Stimulated activated CD4-positive, alpha-beta T cell treated with anti-CD3 and anti-CD28 coated beads, Interleukin-15, amount 100 ng/mL, for 1 hour (primary cell): ENCODE measurements around the gene KLHL22.
"Not testable (repeated sequence)": the region's sequence is repeated elsewhere in the genome, so short reads cannot be mapped to it uniquely, and the experiment has no call there.

Experiments
- DNase-seq, 2 donors: peaks; one replicate each; pipeline ENCODE4 v3.0.0-alpha.2; 2020; ENCODE audit warnings: low read depth in 1 of 2, low spot score in 1 of 2

Gene KLHL22, protein sequence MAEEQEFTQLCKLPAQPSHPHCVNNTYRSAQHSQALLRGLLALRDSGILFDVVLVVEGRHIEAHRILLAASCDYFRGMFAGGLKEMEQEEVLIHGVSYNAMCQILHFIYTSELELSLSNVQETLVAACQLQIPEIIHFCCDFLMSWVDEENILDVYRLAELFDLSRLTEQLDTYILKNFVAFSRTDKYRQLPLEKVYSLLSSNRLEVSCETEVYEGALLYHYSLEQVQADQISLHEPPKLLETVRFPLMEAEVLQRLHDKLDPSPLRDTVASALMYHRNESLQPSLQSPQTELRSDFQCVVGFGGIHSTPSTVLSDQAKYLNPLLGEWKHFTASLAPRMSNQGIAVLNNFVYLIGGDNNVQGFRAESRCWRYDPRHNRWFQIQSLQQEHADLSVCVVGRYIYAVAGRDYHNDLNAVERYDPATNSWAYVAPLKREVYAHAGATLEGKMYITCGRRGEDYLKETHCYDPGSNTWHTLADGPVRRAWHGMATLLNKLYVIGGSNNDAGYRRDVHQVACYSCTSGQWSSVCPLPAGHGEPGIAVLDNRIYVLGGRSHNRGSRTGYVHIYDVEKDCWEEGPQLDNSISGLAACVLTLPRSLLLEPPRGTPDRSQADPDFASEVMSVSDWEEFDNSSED

DNA sequence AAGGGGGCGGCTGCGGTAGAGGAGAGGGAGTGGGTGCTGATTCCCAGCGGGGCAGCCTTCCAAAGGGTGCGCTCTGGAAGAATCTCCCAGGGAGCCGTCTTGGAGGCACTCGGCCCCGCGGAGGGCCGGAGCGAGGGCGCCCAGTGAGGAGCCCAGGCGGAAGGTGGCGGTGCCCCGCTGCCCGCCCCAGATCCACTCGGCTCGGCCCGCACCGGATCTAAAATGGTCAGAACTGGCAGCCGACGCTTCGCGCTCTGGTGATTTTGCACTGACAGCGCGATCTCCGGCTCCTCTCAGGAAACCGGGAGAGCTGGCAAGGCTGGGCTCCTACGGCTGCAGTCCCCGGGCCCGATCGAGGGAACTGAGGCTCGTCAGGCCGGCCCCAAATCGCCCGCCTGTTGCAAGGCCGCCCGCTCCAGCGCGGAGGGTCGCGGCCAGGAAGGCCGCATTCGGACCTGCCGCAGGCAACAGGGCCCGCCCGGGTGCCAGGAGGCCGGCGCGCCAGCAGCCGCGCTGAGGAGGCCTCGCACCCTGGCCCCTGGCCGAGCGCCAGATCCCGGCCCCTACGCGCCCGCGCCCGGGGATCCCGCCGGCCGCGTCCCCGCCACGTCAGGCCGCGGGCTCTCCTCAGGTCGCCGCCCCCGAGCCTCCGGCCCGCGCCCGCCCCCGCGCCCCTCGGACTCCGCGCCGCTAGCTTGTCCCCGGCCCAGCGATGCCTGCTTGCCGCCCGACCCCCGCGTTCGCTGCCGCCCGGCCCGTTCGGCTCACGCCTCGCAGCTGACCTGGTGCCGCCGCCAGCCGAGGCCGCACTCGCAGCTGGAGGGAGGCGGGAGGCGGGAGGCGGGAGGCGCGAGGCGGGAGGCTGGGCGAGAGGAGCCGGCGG lies at the start of gene KLHL22:
TSS of gene KLHL22 (minus strand) at position 818 of the 883 bp plus-strand sequence. CDS start 6,584 bp downstream, outside the sequence.
- no peak for DNase-seq

DNA sequence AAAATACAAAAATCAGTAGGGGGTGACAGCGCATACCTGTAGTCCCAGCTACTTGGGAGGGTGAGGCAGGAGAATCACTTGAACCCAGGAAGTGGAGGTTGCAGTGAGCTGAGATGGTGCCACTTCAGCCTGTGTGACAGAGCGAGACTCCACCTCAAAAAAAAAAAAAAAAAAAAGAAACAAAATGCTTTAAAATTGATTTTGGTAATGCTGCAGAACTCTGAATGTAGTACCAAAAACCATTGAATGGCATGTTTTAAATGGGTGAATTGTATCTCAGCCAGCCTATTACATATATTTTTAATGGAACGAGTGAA lies 49.7 kb upstream of the KLHL22 start:
- not testable (repeated sequence) for DNase-seq

DNA sequence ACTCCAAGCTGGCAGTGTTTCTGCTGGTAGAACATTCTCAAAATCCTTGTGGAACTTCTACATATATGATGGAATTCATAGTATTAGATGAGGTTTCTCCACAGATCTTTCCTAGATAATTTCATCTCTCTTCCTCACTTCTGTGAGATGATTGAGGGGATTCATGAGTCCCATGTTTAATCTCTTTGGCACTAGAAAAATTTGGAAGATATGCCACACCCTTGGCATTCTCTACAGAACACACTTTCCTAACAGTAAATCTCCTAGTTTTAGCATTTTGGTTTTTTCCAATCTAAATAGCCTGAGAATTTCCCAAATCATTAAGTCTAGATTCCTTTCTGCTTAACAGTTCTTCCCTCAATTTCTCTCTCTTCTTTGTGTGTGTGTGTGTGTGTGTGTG lies 47.1 kb upstream of the KLHL22 start:
- DNase-seq = no peak

DNA sequence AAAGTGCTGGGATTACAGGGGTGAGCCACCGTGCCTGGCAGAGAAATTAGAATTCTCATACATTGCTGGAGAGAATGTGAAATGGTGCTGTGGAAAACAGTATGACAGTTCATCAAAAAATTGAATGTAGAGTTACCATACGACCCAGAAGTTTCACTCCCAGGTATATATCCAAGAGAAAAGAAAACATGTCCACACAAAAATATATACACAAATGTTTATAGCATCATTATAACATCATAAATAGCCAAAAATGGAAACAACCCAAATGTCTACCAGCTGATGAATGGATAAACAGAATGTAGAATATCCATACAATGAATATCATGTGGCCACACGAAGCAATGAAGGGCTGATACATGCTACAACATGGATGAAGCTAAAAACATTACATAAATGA lies 46.5 kb upstream of the KLHL22 start:
- DNase-seq = no peak

DNA sequence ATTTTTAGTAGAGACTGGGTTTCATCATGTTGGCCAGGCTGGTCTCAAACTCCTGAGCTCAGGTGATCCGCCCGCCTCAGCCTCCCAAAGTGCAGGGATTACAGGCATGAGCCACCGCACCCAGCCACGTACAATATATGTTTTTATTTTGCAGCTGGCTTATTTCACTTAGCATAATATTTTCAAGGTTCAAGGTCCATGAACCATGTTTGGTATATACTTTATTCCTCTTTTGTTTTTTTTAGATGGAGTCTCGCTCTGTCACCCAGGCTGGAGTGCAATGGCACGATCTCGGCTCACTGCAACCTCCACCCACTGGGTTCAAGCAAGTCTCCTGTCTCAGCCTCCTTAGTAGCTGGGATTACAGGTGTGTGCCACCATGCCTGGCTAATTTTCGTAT lies 43.3 kb upstream of the KLHL22 start:
- DNase-seq = not testable (repeated sequence)

DNA sequence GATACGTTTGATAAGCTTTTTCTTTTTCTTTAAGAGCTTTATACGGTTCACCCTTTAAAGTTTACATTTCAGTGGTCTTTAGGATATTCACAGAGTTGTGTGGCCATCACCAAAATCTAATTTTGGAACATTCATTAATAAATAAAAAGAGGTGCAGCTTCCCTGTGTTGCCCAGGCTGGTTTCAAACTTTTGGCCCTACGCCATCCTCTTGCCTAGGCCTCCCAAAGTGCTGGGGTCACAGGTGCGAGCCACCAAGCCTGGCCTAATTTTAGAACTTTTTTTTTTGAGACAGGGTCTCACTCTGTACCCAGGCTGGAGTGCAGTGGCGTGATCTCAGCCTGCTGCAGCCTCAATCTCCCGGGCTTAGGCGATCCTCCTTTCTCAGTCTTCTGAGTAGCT lies 42.4 kb upstream of the KLHL22 start:
- no peak for DNase-seq

DNA sequence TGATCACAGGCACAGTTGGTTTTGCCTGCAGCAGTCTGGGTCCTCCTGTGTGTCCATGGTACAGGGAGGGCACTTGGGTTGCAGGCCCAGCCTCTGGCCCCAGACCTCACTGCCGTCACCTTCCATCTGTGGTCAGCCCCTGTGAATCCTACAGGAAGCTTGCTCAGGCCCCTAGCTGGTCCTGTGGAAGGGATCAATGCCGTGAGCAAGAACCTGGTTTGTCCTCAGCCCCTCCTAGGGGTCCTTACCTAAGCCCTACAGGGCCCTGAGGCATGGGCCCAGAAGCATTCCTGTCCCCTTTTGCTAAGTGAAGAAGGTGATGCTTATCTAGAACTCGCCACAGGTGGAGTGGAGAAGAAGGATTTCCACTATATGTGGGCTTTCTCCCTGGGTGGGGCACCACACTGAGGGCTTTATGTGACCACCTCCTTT lies 41.7 kb upstream of the KLHL22 start:
- no peak for DNase-seq

DNA sequence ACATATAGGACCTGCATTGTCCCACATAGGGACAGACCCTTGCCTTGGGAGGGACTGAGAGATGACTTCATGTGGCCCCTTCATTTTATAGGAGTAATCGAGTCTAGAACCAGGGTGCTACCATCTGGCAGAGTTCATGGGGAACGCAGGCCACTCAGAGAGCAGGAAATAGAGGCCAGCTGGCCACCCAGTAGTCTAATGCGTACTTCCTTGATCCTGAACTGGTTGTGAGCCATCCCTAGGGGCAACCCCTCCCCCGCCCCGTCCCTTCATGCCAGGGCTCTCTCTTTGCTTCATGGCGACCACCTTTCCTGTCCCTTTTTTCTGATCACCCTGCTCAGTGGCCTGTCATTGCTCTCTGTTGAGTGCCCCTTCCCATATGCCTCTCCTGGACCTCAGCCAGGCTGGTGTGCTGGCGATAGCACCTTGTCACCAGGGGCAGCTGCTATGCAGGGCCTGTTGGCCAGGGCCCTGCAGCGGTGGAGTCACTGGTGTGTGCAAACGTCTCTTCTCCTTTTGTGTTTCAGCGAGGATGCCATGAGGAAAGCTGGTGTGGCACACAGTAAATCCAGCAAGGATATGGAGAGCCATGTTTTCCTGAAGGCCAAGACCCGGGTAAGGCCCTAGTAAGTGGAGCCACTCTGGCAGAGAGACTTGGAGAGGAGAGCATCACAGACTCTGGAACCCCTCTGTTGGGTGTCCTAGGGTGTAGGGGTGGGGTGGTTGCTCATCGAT lies 41.2 kb upstream of the KLHL22 start:
- DNase-seq = no peak

DNA sequence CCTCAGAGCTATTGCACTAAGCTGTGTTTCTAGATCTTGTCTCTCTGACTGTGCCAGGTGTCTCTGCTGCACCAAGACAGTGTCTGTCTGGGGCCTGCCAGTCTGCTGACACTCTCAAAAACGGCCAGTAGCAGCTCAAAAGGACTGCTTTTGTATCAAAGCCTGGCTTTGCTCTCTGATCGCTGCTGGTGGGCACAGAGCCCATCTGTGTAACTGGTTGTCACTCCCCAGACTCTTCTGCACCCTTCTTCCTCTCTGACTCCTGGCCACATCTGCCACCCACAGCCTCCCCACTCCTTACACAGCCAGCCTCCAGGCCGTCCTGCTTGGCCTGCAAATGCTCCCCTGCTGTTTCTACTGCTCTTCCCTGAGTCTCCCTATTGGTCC lies 38.3 kb upstream of the KLHL22 start:
- DNase-seq = no peak

DNA sequence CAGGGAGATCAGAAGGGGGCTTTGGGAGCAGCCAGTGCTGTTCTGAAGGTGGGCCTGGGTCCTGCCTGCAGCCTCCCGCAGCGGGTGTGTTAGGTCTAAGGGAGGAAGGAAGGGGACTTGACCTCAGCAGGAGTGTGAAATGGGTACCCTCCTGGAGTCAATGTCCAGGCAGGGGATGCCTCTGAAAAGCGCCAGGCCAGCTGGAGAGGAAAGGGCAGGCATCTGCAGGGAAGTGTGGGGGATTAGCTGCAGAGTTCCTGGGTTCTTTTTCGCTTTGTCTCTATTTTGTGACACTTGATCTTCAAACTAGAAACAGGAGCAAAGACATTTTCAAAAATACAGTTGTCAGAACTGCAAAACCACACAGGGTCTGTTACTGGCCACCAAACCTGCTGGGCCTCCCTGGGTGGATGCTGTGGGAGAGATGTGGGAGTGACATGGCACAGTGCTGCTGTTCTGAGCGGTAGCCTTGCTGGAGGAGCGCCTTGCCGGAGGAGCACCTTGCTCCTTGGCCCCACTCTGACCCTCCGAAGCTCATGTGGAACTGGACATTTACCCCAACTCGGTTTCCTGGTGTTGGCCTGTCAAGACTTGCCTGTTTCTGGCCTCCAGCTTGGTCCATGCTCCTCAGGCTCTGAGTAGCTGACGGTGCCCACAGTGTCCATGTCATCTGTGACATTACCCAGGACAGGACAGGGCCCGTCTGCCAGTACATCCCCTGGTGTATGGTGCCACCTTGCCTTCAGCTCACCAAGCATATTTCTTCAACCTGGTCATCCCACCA lies 37.7 kb upstream of the KLHL22 start:
- no peak for DNase-seq

DNA sequence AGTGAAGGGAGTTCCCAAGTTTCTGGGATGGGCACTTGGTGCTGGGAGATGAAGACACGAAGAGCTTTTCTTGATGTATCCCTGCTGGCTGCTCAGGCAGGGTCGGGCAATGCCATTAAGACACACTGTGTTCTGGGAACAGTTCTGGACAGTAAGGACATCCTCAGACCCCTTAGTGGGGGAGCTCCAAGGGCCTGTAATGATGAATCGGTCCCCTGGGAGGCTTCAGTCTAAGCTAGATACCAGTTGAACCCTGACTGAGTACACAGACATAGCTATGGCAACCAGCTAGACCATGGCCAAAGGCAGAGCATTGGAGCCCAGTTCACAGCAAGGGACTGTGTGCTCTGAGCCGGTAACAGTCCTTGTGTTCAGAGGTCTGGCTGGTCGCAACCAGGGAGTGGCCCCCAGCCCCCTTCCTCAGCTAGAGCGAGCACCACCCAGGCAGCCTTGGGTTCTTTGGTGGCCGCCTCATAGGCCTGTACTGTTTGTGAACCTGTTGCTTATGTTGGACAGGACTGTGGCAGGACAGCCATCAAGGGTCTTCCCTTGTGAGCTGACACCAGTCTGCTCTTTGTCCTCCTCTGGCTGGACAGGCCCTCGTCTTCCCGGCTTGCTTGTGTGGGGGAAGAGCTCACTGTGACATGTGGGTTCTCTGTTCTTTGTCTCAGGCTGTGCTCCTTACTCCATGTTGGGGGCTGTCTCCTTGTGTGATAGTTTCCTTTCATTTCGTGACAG lies 36.8 kb upstream of the KLHL22 start:
- DNase-seq = no peak

DNA sequence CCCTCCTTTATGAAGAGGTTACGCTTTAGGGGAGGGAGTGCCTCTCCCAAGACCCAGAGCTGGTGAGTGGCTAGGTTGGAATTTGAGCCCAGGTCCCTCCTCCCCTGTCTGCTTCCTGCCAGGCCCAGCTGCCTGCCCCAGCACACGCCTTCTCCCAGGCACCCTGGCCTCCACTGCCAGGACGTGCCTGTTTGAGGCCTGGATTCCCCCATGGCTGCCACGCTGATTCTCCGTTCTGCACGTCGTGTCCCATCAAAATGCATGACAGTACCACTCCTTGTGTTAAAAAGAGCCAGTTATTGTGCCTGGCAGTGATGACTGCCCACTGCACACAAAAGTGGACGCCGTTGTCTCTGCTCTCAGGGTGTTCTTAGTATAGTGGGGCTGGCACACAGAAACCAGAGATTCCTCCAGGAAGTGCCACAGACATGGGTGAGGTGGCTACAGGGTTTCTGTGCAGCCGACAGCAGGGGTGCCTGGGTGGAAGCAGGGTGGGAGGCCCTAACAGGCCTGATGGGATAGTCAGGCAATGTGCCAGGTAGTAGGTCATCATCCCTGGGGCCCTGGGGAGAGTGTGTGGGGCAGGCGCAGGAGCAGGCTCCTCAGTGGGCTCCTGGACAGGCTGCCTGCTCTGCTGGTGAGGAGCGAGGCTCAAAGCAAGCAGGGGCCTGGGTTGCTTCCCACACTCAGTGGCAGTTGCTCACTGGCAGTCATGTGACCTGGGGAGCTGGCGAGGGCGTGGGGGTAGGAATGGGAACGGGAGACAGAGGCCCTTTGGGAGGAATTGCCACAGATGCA lies 36.0 kb upstream of the KLHL22 start:
- DNase-seq = no peak

DNA sequence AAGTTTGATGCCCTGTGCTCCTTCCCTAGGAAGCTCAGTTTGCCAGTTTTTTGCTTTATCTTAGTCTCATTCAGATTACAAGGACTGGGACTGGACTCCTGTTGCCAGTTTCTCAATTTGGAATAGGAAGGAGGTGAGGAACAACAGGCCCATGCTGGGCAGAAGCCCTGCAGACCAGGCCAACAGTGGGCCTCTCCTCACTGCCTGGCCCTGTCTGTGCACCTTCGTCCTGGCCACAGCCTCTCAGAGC lies 35.5 kb upstream of the KLHL22 start:
- no peak for DNase-seq

DNA sequence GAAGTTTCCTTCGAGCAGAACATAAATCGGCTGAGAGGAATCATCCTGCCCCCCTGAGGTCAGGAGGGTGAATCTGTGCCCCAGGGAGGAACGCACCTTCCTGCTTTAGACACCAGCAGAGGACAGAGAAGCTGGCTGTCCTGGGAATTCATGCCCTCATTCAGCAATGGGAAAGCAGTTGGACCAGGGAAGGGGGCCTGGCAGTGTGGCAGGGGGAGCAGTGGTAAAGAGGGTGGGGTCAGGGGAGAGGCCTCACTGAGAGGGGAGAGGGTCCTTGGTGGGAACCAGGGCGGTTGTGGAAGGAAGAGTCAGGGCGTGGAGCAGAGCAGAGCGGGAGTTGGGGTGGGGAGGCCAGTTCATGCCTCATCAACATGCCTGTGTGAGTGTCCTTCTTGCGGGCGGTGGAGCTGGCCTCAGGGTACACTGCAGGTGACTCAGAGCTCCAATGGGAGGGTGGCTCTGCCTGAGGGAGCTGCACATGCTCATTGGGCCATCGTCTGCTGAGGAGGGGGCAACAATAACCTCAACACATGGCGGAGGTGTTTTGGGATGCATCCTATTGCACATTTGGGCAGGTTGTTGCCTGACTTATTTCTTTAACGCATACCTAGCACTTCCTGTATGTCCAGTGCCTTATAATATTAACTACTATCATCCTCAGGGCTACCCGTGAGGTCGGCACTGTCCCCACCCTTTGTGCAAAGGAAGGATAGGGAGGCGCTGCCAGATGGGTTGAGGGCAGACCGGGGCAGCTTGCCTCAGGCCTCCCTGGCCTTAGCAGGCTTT lies 35.0 kb upstream of the KLHL22 start:
- DNase-seq = no peak

DNA sequence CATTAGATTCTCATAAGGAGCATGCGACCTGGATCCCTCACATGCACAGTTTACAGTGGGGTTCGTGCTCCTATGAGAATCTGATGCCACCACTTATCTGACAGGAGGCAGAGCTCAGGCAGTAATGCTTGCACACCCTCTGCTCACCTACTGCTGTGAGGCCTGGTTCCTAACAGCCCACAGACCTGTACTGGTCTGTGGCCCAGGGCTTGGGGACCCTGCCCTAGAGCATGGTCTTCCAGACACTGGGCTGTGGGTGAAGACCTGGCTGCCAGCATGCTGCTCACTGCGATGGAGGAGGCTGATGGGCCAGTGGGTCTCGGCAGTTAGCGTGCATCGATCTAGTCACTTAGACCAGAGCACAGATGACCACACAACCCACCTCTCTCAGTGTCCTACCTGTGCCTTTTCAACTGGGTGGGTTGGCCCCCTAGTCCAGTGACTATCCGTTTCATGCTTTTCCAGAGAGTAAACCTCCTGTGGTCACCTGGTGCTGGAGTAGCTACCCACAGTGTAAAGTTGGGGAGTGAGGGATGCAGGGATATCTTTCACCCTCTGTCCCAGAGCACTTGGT lies 32.9 kb upstream of the KLHL22 start:
- no peak for DNase-seq

DNA sequence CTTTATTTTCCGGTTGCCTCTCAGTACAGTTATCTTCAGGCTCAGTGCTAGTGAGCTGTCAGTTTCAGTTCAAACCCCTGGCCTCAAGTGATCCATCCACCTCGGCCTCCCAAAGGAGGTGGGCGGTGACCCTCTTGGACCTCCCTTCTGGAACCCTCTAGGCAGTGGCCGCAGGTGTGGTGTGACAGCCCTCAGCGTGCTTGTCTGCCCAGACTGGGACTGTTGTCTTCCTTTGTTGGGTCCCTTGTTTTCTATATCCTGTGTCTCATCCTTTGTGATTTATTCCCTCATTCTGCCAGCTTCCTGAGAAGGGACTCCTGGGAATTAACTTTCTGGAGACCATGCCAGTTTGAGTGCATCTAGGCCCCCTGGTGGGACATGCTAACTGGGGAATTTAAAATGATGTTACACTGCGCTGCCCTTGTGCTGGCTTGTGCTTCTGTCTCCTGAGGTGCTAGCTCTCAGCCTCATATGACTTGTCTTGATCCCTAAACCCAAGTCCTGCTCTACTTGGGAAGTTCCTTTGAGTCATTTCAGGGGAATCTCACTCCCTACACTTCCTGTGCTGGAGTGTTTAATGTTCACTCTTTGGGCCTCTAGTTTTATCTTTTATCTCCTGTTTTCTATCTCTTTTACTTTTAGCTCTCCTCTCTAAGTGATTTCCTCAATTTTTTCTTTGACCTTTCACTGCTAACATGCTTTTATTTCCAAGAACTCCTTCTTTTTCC lies 31.2 kb upstream of the KLHL22 start:
- DNase-seq = no peak

DNA sequence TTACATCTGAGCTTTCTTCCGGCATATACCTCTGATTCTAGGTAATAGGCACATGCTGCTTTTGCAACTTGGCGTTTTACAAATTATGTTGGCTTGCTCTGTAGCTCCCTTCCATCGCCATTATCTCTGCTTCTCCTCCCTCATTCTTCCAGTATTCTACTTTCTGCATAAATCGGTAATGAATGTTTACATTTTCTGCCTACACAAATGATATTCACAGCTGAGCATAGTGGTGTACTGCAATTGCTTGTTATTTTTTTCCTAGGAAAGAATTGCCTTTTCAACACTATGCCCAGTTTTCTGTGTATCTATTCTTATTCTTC lies 30.7 kb upstream of the KLHL22 start:
- no peak for DNase-seq

DNA sequence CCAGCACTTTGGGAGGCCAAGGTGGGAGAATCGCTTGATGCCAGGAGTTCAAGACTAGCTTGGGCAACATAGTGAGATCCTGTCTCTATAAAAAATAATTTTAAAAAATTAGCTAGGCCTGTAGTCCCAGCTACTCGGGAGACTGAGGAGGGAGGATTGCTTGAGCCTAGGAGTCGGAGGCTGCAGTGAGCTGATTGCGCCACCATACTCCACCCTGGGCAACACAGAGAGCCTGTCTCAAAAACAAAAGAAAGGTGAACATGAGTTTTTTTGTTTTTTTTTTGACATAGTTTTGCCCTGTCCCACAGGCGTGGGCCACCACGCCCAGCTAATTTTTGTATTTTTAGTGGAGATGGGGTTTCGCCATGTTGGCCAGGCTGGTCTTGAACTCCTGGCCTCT lies 29.5 kb upstream of the KLHL22 start:
- DNase-seq = no peak
